GM19193 (cell line): Measurements from ENCODE around the gene HYDIN.

Experiments
- POLR2A ChIP-seq: IDR thresholded peaks from 4 replicates; pipeline ENCODE4 v1.6.1; 2011; ENCODE audit not compliant: insufficient read depth, insufficient read length; ENCODE audit errors: extremely low read depth

Gene HYDIN

DNA sequence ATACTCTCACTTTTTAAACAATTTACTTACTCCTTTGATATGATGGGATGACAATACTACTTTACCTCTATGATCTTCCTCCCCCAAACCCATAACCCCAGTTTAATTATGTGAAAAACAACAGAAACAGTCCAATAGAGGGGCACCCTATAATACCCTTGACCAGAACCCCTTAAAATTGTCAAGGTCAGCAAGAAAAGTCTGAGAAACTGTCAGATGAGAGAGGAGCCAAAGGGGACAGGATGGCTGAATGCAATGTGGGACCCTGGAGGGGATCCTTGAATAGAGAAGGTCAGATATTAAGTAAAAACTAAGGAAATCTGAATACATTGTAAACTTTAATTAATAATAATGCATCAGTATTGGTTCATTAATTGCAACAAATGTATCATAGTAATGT is 15.8 kb upstream of the HYDIN start:
- TF ChIP-seq POLR2A, result no peak

DNA sequence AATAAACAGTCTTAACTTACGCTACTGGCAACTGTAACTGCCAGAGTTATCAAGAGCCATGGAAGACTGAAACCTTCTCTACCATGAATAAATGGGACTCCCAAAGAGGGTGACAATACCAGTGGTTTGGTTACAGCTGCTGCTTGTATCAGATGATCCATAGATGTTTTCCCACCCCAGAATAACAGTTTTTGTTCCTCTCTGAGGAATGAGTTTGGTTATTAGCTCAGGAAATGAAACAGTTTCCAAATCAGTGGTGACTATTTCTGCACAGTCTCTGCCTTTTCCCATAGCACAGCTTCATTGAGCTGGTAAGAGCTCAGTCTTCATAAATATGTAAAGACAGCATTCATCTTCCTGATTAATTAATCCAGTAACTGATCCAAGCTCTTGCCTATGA is 14.0 kb upstream of the HYDIN start:
- TF ChIP-seq POLR2A, result no peak

DNA sequence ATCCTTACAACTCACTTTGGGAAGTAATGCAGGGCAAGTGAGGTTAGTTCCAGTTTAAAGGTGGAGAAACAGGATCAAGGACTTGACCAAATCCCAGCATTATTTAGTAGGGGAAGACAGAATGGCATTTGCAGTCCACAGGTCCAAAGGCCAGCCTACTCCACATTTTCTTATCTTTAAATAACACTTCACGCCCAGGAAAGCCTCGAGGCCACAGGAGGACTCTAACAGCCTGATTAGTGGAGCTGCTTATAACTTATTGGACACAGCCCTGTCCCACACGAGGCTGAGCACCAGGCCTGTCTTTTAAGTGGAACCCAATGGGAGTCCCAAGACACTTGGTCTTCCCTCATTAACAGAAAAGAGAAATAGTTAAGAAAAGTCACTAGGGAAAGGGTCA is 12.1 kb upstream of the HYDIN start:
- no peak for TF ChIP-seq POLR2A

DNA sequence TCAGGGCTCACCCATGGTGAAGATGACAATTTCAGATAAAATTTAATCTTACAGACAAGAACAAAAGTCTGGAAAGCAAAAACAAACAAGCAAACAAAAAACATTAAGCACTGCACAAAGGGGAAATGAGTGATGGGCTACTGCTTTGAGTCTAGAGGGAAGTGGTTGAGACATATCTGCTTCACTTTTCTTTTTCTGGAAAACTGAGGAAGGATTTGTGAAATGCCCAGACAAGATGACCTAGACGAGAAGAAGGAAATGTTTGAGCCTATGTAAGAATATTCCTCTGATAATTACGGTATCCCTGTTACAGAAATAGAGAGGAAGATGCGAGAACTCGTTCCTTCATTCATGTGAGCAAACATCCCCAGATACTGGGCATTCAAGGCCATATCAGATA is 11.5 kb upstream of the HYDIN start:
- no peak for TF ChIP-seq POLR2A

DNA sequence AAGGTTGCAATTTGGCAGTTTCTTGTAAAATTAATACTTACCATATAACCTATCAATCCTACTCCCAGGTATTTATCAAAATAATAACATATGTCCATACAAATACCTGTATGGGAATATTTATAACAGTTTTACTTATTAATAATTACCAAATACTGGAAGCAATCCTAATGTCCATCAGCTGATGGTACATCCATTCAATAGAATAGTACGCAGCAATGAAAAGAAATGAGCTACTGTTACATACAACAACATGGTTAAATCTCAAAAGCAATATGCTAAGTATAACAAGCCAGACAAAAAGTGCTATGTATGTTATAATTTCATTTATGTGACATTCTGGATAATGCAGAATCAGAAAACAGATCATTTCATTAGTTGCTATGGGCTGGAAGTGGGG is 1.2 kb downstream of the HYDIN start:
- no peak for TF ChIP-seq POLR2A

DNA sequence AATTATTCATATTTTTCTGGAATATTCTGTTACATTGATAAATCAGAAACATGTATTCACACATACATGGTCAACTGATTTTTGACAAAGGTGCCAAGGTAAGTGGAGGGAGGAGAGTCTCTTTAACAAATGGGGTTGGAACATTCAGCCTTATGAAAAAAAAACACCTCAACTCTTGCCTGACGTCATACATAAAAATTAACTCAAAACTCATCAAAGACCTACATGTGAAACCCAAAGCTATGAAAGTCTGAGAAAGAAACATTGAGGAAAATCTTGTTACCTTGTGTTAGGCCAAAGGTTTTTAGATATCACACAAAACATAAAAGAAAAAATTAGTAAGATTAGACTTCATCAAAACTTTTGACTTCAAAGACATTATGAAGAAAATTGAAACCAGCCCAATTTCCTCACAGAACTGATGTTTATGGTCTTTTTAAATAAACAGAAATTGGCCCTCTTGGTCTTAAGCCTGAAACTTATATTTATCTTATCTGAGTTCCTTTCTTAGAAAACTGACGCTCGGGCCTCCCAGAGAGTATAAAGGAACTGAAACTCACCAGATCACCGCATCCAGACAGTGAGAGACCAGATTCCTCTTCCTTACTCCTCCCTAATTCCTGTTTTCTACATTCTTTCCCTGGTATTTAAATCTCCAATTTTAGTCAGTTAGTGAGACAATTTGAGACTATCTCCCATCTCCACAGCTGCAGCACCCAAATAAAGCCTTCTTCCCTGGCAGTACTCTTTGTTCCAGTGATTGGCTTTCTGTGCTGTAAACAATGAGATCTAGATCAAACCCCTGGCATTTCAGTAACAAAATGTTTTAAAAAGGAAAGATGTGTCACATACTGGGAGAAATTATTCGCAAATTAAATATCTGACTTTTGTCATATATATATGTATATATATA is 4.0 kb downstream of the HYDIN start:
- TF ChIP-seq POLR2A, result no peak

DNA sequence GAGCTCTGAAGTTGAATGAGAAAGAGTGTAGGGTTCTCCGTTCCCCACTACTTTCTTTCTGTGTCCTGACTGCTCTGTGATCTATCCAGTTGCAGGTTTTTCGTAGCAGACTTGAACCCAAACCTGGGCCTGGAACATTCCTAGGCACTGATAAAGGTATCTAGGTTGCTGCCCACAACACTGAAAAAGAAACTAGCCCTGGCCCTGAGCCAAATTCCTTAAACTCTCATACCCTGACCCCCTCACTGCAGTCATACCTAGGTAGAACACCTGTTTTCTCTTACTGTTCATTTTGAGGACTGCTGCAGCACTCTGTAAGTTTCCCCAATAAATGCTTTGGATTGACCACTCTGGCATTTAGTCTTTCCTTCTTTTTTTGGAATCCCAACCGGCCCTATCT is 5.4 kb downstream of the HYDIN start:
- TF ChIP-seq POLR2A, result no peak

DNA sequence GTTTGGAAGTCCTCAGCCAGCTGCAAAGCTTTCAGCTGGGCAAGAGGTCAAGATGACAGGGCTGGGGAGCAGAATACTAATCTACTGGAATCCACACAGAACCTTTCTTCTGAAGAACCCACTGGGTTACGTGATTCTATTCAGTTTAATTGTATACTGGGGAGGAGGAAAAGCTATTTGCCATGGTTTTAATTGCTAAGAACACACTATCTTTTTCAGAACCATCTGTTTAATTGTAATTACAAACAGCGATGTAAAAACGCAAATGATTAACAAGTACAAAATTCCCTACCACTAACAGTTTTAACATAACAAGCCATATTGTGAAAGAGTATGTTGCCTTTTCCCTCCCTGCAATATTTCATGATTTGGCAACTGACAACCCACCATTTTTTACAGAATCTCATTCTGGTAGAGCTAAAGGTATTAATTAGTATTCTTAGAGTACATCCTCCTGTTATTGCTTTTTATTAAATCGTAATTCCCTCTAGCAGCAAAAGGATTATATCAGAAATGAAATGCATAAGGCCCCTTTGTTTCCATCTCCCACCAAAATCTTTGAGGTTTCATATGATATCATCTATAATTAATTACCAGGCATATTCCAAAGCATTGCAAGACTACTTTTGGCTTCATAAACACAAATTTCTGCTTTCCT is 12.1 kb downstream of the HYDIN start:
- TF ChIP-seq POLR2A, result no peak

DNA sequence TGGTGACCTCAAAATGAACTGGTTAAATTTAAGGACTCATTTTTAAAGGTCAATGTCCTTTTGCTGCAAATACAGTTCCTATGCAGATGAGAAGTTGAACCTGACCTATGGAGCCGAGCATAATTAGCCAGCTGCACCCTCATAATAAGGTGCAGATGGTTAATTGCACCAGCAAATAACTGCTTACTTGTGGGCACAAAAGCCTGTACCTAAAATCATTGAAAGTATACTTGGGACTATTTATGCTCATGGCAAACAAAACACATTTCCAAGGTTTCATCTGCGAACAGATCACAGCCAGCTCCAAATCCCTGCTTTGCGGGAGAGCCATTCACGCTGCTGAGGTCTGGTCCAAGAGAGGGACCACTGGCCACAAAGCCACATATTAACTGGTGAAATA is 13.0 kb downstream of the HYDIN start:
- TF ChIP-seq POLR2A, result no peak

DNA sequence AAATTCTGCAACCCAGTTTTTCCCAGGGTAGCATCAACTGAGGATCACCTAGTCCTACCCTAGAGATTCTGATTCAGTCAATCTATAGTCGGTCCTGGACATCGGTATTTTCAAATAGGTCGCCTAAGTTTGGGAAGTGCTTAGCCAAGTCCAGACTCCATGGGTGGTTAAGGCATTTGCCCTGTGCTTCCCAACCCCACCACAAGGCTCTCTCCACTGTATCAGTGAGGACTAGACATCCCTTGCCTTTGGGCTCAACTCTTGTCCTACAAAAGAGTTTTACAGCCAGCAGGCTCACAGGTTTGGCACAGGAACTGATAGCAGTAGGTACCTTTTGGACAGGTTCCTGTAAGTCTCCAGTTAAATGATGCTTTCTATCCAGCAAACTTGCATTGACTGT is 13.8 kb downstream of the HYDIN start:
- no peak for TF ChIP-seq POLR2A

DNA sequence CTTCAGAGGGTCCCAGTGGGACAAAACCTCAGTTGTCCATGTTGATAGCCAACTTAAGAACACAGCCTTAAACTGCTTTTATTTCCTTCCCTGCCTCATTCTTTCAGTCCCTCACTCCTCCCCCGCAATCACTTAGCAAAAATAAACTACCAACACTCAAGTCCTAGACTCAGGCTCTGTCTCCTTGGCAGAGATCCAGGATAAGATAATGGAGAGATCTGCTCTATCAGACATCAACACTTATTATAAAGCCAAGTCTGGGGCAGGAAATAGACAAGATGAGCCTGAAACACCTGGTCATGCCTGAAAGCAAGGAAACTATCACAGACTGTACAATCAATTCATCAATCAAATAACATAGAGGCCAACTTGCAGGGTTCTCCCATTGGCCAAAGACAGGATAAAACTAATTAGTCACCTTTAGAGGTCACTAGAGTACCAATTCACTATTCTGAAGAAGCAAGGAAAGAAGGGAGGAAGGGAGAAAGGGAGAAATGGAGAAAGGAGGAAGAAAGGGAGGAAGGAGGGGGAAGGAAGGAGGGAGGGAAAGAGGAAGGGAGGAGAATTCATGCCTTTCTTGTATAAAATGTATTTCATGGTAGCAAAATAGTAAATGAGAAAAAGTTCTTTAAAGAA is 15.7 kb downstream of the HYDIN start:
- no peak for TF ChIP-seq POLR2A

DNA sequence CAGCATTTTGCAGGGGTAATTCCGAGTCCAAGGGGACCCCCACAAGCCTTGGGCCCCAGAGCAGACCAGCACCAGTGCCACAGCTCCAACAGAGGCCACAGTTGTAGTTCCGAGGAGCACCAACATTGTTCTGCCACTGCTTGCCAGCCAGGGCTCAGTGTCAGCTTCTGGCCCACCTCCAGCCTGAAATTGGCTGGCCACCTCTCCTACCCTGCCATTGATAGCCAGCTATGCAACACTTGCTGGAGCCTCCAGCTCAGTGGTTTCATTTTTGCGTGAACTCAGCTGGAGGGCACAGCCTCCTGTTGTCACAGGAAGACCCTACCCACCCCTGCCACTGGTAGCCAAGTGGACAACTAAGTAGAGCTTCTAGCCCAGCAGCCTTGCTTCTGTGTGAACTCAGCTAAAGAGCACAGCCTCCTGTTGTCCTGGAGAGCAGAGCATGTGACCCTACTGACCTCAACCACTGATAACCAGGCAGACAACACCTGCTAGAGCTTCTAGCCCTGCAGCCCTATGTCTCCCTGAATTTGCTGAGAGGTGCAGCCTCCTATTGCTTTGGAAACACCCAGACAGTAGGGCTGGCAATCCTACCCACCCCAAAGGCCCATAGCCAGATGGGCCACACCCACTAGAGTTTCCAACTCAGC is 24.9 kb downstream of the HYDIN start:
- no peak for TF ChIP-seq POLR2A

DNA sequence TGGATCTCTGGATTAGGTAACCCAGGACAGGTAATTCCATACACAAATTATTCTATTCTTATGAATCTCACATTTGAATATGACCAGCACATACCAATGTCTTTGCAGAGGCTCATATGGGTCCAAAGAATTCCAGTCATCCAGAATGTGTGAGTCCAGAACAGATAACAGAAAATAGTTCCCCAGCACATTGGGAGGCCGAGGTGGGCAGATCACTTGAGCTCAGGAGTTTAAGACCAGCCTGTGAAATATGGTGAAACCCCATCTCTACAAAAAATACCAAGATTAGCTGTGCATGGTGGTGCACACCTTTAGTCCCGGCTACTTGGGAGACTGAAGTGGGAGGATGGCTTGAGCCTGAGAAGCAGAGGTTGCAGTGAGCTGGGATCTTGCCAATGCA is 26.9 kb downstream of the HYDIN start:
- no peak for TF ChIP-seq POLR2A

DNA sequence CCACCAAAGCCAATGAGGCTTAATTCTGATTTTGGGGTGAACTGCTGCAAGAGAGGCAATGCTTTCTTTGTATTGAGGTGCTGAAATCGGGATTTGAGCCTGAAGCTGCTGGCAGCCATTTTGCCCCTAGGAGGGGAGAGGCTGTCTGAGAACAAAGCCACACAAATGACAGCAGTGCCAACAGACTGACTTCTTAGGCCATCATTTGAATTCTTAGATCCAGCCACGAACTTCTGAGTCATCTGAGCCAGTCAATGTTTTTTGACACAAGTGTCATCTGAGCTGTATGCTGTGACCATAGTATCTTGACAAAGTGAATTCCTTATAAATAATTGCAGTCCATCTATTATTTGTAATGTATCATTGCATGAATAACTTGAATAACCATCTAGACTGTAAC is 29.0 kb downstream of the HYDIN start:
- TF ChIP-seq POLR2A, result no peak

DNA sequence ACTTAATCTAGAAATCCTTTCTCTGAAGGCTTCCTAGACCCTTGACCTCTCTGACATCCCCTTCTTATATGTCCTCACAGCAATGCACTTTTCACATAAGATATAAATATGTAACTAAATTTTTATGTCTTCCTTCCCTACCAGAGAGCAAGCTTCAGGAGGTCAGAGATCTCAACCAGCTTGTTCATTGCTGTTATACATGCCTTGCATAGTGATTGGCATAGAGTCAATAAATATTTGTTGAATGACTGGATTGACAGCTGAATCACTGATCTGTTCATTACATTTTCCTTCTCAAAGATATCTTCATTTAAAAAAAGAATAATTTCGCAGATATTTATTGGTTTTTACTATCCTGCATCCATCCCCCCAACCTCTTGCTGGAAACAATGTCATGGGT is 29.5 kb downstream of the HYDIN start:
- TF ChIP-seq POLR2A, result no peak
